ENCODE data around the gene MCEE. TPM values are rescaled to one million over a fixed set of nuclear protein-coding genes. Genes with fewer than 3 reads are reported as not detected.
A peak's percentile ranks its signal among the peaks of the same experiment; 100 is the strongest.
"Not testable (repeated sequence)": the region's sequence is repeated elsewhere in the genome, so short reads cannot be mapped to it uniquely, and the experiment has no call there.

Gene MCEE
- total RNA-seq, 2 experiments from 2014 or later, result 12.6 to 16.3 TPM

- DNase-seq (no peak), ATAC-seq (no peak)
- H3K4me3 Mint-ChIP-seq, result no peak overlapping the region
- H3K9me3 Mint-ChIP-seq (ENCODE audit: low read depth), result no peaks in the 10 kb centered on the region
- H3K27ac Mint-ChIP-seq, result no peak overlapping the region
- no peaks in the 10 kb centered on the region for H3K4me1 Mint-ChIP-seq
- CTCF ChIA-PET, result interaction anchor here (0.9 to 1.9 kb wide), 3 partner anchors 12 to 127 kb away, joined by 3 to 4 read pairs (median 4); no protein-coding TSS in a partner anchor
- no peaks in the 10 kb centered on the region for H3K27me3 Mint-ChIP-seq
- peaks cover 31% of the 10 kb centered on the region for H3K36me3 Mint-ChIP-seq
Observed at GRCh38 chr2:71150082-71150816, 20.2 kb upstream of the MCEE start.

GRCh38 chr2:71148506-71149063 lies 18.6 kb upstream of the MCEE start:
- CTCF ChIA-PET, result interaction anchor here (0.9 to 1.9 kb wide), 3 partner anchors 9 to 13 kb away, joined by 3 to 4 read pairs (median 3); no protein-coding TSS in a partner anchor

GRCh38 chr2:71143782-71144181 lies 13.8 kb upstream of the MCEE start:
- DNase-seq (no peak), ATAC-seq (no peak)
- Mint-ChIP-seq H3K27me3 (no peaks in the 10 kb centered on the region), H3K4me1 (no peaks in the 10 kb centered on the region), H3K4me3 (no peak overlapping the region), H3K27ac (no peak overlapping the region), H3K9me3 (ENCODE audit: low read depth) (no peaks in the 10 kb centered on the region), H3K36me3 (peaks cover 50% of the 10 kb centered on the region)
- CTCF ChIA-PET, result interaction anchor here (1.1 to 1.2 kb wide), 2 partner anchors 13 to 19 kb away, joined by 3 read pairs; no protein-coding TSS in a partner anchor

More at GRCh38 chr2:71148506-71149063, 18.6 kb upstream of the MCEE start:
- H3K27ac Mint-ChIP-seq, result no peak overlapping the region
- DNase-seq (no peak), ATAC-seq (no peak)
- H3K9me3 Mint-ChIP-seq (ENCODE audit: low read depth), result no peaks in the 10 kb centered on the region
- no peak overlapping the region for H3K4me3 Mint-ChIP-seq
- H3K36me3 Mint-ChIP-seq, result peaks cover 42% of the 10 kb centered on the region
- H3K27me3 Mint-ChIP-seq, result no peaks in the 10 kb centered on the region
- H3K4me1 Mint-ChIP-seq, result no peaks in the 10 kb centered on the region

- CTCF ChIA-PET, result no interaction called here
Observed at GRCh38 chr2:71136174-71136573, 6.1 kb upstream of the MCEE start.

GRCh38 chr2:71133603-71134002 lies 3.6 kb upstream of the MCEE start:
- Mint-ChIP-seq H3K4me1 (peaks cover 8% of the 10 kb centered on the region), H3K27me3 (no peaks in the 10 kb centered on the region), H3K27ac (no peak overlapping the region), H3K36me3 (peaks cover 21% of the 10 kb centered on the region), H3K4me3 (no peak overlapping the region), H3K9me3 (ENCODE audit: low read depth) (no peaks in the 10 kb centered on the region)
- DNase-seq, result no peak
- ATAC-seq, result no peak
- CTCF ChIA-PET, result no interaction called here

More at GRCh38 chr2:71136174-71136573, 6.1 kb upstream of the MCEE start:
- no peak for DNase-seq
- Mint-ChIP-seq H3K27ac (no peak overlapping the region), H3K4me3 (no peak overlapping the region), H3K27me3 (no peaks in the 10 kb centered on the region), H3K36me3 (peaks cover 36% of the 10 kb centered on the region), H3K9me3 (ENCODE audit: low read depth) (no peaks in the 10 kb centered on the region), H3K4me1 (no peaks in the 10 kb centered on the region)
- no peak for ATAC-seq

- not testable (repeated sequence) for ATAC-seq; H3K27ac Mint-ChIP-seq; H3K9me3 Mint-ChIP-seq (ENCODE audit: low read depth); DNase-seq; H3K4me3 Mint-ChIP-seq; H3K27me3 Mint-ChIP-seq
- Mint-ChIP-seq H3K36me3 (peaks cover 17% of the 10 kb centered on the region), H3K4me1 (peaks cover 16% of the 10 kb centered on the region)
- CTCF ChIA-PET, result interaction anchor here (0.8 to 2.0 kb wide), 5 partner anchors 12 to 1697 kb away, joined by 3 to 7 read pairs (median 4); partner anchors contain the start of gene NAGK
Observed at GRCh38 chr2:71131387-71132166, 1.5 kb upstream of the MCEE start.

- H3K9me3 Mint-ChIP-seq (ENCODE audit: low read depth), result no peaks in the 10 kb centered on the region
- no peak overlapping the region for H3K27ac Mint-ChIP-seq
- ATAC-seq, result peak; percentile 7
- H3K4me1 Mint-ChIP-seq, result peaks cover 16% of the 10 kb centered on the region
- H3K36me3 Mint-ChIP-seq, result peaks cover 14% of the 10 kb centered on the region
- no peaks in the 10 kb centered on the region for H3K27me3 Mint-ChIP-seq
- no peak for DNase-seq
- H3K4me3 Mint-ChIP-seq, result no peak overlapping the region
- CTCF ChIA-PET, result interaction anchor here (0.8 to 2.0 kb wide), 6 partner anchors 11 to 1698 kb away, joined by 3 to 7 read pairs (median 4); partner anchors contain the start of gene NAGK
Observed at GRCh38 chr2:71130905-71131244, 846 bp upstream of the MCEE start.

- no peak overlapping the region for H3K27ac Mint-ChIP-seq
- DNase-seq (no peak), ATAC-seq (peak; percentile 56)
- CTCF ChIA-PET, result interaction anchor here (0.6 to 2.4 kb wide), 4 partner anchors 10 to 1746 kb away, joined by 3 to 11 read pairs (median 4); no protein-coding TSS in a partner anchor
- no peaks in the 10 kb centered on the region for H3K27me3 Mint-ChIP-seq
- H3K9me3 Mint-ChIP-seq (ENCODE audit: low read depth), result no peaks in the 10 kb centered on the region
- peaks cover 14% of the 10 kb centered on the region for H3K36me3 Mint-ChIP-seq
- peaks cover 16% of the 10 kb centered on the region for H3K4me1 Mint-ChIP-seq
- H3K4me3 Mint-ChIP-seq, result no peak overlapping the region
Observed at GRCh38 chr2:71129902-71130151, 202 bp downstream of the MCEE start.

- H3K36me3 Mint-ChIP-seq, result peaks cover 10% of the 10 kb centered on the region
- no peaks in the 10 kb centered on the region for H3K27me3 Mint-ChIP-seq
- H3K27ac Mint-ChIP-seq, result no peak overlapping the region
- H3K4me1 Mint-ChIP-seq, result peaks cover 16% of the 10 kb centered on the region
- H3K9me3 Mint-ChIP-seq (ENCODE audit: low read depth), result no peaks in the 10 kb centered on the region
- CTCF ChIA-PET, result interaction anchor here (0.6 to 2.4 kb wide), 4 partner anchors 10 to 1745 kb away, joined by 3 to 11 read pairs (median 4); no protein-coding TSS in a partner anchor
- no peak overlapping the region for H3K4me3 Mint-ChIP-seq
- DNase-seq (no peak), ATAC-seq (no peak)
Observed at GRCh38 chr2:71129114-71129901, 721 bp downstream of the MCEE start.

- Mint-ChIP-seq H3K36me3 (peaks cover 18% of the 10 kb centered on the region), H3K27ac (no peak overlapping the region), H3K4me1 (peaks cover 16% of the 10 kb centered on the region), H3K4me3 (no peak overlapping the region), H3K27me3 (no peaks in the 10 kb centered on the region), H3K9me3 (ENCODE audit: low read depth) (no peaks in the 10 kb centered on the region)
- ATAC-seq (no peak), DNase-seq (no peak)
- CTCF ChIA-PET, result interaction anchor here (0.9 to 1.7 kb wide), 5 partner anchors 25 to 178 kb away, joined by 3 to 7 read pairs (median 4); no protein-coding TSS in a partner anchor
Observed at GRCh38 chr2:71126957-71127356, 3.1 kb downstream of the MCEE start.

GRCh38 chr2:71125506-71126294 lies 4.3 kb downstream of the MCEE start:
- H3K4me3 Mint-ChIP-seq, result no peak overlapping the region
- CTCF ChIA-PET, result interaction anchor here (0.9 to 1.7 kb wide), 4 partner anchors 25 to 177 kb away, joined by 3 to 7 read pairs (median 4); no protein-coding TSS in a partner anchor
- H3K9me3 Mint-ChIP-seq (ENCODE audit: low read depth), result no peaks in the 10 kb centered on the region
- H3K27ac Mint-ChIP-seq, result no peak overlapping the region
- H3K4me1 Mint-ChIP-seq, result peaks cover 16% of the 10 kb centered on the region
- ATAC-seq (no peak), DNase-seq (no peak)
- H3K27me3 Mint-ChIP-seq, result no peaks in the 10 kb centered on the region
- peaks cover 20% of the 10 kb centered on the region for H3K36me3 Mint-ChIP-seq

Data from activated CD8-positive, alpha-beta memory T cell treated with anti-CD3 and anti-CD28 coated beads, Interleukin-2, amount 10 ng/mL, durations not matched to agents 7 days and 5 days (primary cell).